Endothelial cell of hepatic sinusoid (primary cell): ENCODE data around the gene UBE2E1.
"Not testable (repeated sequence)": the region's sequence is repeated elsewhere in the genome, so short reads cannot be mapped to it uniquely, and the experiment has no call there.

ENCODE experiments used
- in situ Hi-C: cut with HindIII; loops from 2 replicates; pipeline ENCODE4 v1.10.0; 2017; ENCODE audit warnings: low sequenced_read_pairs

UBE2E1 gene

DNA sequence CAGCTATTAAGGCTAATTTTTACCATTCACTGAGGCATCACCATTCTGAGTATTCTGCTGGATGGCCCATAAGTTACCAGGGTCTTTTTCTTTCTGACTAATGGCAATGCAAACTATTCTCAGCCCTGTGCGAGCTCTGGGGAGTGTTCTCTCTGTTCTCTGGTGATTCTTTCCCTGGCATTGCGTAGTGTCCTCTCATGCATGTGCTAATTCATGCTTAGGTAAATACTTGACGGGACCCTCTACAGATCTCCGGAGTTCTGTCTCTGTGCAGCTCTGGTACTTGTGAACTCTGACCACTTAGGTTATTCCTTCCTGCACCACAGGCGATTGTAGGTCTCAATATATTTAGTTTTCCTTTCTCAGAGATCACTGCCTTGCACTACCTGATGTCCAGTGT is 34.8 kb downstream of the UBE2E1 start:
- in situ Hi-C loops: no loop called here

DNA sequence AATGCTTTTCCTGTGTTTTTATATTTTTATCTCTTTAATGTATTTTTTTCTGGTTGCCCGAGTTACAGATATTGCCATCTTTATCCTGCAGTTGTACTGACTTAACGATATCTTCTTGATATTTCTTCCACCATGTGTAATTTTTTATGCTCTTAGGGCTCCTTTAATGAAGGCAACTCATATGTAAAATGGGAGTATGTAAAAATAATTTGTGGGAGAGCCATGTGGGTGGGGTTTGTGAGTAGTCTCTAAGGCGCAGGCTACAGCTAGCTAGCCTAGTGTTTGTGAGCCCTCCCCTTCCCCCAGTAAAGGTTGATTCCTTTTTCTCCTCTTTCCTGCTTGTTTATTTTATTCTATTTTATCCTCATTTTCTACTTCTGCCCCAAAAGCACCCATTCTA is 38.1 kb downstream of the UBE2E1 start:
- in situ Hi-C loops: no loop called here

DNA sequence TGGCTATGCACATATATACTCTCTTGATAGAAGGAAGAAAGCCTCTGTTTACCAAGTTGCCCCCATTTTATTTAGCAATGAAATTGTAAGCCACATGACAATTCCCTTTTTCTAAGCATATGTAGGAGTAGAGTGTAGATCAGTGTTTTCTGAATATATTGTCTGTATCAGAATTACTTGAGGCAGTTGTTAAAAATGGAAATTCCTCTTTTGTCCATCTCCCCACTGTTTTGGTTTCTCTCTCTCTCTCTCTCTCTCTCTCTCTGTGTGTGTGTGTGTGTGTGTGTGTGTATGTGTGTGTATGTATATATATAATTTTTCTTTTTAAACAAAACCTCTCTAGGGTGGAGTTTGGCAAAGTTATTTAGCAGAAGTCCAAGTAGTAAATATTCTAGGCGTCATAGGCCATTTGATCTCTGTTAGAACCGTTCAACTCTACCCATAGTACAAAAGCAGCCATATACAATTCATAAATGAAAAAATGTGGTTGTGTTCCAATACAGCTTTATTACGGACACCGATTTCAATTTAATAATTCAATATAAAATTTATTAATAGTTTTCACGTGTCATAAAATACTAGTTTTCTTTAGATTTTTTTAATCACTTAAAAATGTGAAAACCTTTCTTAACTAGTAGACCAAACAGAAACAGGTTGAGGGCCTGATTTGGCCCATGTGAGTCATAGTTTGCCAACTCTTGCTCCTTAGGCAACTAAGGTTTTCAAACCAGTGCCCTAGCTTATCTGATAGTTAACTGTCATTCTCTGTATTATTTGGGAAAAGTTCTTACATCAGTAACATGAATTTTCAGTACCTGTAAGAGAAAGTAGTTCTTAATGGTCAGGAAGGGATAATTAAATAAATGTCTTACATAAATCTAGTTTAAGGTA is 39.8 kb downstream of the UBE2E1 start:
- in situ Hi-C loops: no loop called here

DNA sequence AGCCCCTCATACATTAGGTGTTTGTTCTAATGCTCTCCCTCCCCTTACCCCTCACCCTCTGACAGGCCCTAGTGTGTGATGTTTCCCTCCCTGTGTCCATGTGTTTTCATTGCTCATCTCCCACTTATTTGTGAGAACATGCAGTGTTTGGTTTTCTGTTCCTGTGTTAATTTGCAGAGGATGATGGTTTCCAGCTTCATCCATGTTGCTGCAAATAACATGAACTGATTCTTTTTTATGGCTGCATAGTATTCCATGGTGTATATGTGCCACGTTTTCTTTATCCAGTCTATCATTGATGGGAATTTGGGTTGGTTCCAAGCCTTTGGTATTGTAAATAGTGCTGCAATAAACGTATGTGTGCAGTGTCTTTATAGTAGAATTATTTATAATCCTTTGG is 43.7 kb downstream of the UBE2E1 start:
- in situ Hi-C loops: not testable (repeated sequence)

DNA sequence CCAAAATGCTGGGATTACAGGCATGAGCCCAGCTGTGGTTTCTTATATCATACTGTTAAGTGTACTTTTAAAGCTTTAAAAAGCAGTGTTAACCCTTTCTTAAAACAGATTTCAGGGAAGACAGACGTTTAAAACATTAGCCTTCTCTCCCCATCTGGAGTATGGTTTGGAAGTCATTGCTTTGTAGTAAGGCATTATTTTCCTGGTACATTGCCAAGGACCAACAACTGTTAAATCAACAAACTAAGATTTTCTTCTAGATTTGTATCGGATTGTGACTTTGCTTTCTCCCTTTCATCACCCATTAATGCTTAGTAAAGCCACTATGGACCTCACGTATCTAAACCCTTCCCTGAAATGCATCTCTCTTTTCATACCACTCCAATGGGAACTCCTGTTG is 50.5 kb downstream of the UBE2E1 start:
- in situ Hi-C loops: no loop called here

DNA sequence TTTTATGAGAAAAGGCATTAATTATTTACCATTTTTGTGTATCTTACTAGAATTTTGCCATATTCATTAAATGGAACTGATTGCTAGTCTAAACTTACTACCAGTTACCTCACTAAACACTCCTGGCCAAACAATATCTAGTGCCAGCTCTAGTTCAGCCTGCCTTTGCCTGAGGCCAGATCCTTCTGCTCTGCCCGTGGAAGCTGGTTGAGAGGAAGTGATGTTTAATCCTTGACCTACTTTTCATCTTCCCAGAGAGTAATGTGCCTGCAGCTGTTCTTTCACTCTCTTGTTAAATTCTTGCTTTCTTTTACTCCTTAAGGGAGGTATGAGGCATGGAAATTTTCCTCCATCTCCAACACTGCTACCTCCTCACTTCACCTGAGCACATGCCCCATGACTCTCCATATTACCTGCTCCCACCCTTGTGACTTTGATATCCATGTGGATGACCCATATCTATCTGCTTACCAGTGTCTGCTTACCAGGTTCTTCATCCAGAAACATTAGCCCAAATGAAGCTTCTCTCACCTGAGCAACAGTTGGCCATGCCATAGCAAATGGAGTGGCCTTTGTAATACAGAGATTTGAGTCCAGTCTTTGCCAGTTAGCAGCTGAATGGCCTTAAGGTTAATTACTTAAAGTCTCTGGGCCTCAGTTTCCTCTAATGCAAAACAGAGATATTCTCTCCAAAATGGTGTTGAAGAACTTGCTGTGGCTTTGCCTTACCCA is 53.4 kb downstream of the UBE2E1 start:
- in situ Hi-C loops: no loop called here

DNA sequence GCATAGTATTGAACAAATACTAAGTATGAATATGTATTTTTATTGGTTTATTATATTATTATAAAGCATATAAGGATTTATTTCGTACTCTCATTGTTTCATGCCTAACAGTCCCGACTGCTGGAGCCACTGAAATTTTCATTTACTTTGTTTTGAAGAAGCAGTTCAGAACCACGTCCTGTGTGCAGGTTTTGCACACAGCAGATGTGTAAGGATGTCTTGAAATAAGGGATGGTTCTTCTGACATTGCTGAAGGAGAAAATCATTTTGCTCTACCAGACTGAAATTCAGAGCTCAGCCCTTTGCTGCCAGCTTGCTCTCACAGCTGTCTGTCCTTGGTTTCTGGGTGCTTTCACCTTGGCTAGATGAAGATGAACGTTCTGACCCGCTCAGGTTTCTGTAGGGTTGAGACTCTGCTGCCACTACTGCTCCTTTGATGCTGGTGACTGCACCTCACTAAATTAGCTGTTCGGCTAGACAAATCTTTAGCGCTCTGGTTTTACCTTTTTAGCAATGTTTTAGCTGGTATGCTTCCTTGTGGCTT is 54.2 kb downstream of the UBE2E1 start:
- in situ Hi-C loops: no loop called here

DNA sequence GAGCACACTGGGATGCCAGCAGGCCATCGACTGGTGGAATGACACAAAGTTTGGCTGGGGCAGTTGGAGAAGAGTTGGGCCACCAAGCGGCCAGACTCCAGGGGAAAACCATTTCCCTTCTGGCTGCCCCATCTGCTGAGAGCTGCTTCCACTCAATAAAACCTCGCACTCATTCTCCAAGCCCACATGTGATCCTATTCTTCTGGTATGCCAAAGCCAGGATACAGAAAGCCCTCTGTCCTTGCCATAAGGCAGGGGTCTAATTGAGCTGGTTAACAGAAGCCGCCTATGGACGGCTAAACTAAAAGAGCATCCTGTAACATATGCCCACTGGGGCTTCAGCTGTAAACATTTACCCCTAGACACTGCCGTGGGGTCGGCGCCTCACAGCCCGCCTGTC is 55.9 kb downstream of the UBE2E1 start:
- in situ Hi-C loops: no loop called here

DNA sequence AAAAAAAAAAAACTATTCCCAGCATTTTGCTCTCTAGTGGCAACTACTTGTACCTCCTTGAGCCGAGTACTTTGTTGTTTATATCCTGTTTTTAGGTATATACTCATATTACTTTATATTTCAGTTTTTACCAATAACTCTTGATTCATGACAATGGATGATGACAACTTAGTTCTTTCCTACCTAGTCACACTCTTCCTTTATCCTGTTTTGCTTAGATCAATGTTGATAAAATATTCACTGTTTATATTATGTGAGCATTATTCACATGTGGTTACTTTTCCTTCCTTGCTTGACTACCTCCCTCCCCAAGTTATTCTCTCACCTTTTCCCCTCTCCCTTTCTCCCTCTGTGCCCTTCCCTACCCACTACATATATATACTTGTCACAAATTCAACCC is 57.3 kb downstream of the UBE2E1 start:
- in situ Hi-C loops: no loop called here

DNA sequence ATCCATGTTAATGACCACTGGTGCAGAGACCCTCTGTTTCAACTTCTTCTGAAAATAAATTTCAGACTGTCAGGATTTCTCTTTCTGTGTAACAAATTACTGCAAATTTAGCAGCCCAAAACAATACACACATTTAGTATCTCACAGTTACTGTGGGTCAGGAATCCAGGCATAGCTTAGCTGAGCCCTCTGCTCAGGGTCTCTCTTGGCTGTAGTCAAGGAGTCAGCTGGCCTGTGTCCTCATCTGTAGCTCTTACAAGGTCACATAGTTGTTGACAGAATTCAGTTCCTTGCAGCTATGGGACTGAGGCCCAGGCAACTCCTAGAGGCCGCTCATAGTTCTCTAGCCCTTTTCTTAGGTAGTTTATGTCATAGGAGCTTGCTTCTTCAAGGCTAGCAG is 59.2 kb downstream of the UBE2E1 start:
- in situ Hi-C loops: loop anchor here (5.0 kb wide), 1 partner anchor 87 kb away; no protein-coding TSS in a partner anchor

DNA sequence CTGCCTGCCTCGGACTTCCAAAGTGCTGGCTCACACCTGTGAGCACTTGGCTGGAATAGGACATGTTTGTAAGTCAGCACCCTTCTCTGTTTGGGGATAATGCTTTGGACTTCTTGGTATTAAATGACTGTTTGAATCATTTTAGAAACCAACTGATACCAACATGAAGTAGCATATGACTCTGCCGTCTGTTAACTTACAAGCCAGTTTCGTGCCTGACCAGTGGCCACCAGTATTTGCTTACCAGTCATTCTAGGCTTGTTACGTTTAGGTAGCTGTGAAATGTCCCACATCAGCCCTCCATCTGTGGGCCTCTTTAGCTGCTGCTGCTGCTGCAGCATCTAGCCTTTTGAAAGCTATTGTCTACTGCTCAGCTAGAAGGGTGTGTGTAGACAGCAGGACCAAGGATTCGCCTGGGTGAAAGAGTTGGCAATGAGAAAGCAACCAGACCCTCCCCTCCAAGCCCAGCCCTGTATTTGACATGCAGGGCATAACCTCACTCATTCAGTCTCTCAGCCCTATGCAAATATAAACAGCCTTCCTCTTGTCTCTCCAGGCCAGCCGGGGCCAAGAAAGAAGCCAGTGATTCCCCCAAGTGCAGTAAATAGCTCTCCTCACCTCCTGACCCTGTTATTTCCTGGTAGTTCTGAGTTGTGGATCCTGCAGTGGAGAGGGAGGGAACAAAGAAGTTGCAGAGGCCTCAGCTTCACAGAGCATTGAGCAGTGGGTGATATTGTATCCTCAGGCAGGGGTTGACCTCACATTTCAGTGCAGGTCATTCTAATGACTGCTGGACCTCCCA is 60.0 kb downstream of the UBE2E1 start:
- in situ Hi-C loops: loop anchor here (5.0 kb wide), 1 partner anchor 87 kb away; no protein-coding TSS in a partner anchor

DNA sequence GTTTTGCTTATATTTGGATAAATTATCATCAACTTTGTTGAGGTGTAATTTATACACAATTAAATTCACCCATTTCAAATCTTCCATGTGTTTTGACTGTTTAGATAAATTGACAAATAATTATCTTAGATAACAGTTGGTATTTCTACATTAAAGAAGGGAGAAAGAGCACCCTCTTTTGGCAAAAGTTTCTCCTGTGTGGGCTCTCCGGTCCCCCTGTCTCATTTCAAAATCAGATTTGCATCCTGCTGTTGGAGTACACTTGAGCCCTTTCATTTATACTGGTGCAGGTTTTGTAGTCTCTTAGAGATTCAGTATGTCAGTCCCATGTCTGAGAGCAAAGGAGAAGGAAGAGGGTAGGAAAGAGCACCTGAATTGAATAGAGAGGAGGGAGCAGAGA is 61.6 kb downstream of the UBE2E1 start:
- in situ Hi-C loops: loop anchor here (5.0 kb wide), 1 partner anchor 85 kb away; no protein-coding TSS in a partner anchor

DNA sequence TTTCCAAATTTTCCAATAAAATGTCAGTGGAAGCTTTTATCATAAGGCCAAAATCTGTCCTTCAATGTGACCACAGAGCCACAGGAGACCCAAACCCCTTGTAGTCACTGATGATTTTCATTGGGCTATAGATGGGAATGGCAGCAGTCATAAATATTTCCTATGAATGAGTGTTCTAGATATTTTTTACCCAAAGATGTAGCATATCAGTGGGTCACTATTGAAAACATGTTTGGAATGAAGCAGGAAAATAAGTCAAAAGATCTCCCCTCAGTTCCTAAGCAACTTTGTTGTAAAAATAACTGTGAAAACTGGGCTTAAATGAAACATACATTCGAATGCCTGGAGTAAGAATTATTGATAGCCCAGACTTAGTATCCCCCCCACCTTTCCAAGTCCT is 62.1 kb downstream of the UBE2E1 start:
- in situ Hi-C loops: loop anchor here (5.0 kb wide), 1 partner anchor 84 kb away; no protein-coding TSS in a partner anchor

DNA sequence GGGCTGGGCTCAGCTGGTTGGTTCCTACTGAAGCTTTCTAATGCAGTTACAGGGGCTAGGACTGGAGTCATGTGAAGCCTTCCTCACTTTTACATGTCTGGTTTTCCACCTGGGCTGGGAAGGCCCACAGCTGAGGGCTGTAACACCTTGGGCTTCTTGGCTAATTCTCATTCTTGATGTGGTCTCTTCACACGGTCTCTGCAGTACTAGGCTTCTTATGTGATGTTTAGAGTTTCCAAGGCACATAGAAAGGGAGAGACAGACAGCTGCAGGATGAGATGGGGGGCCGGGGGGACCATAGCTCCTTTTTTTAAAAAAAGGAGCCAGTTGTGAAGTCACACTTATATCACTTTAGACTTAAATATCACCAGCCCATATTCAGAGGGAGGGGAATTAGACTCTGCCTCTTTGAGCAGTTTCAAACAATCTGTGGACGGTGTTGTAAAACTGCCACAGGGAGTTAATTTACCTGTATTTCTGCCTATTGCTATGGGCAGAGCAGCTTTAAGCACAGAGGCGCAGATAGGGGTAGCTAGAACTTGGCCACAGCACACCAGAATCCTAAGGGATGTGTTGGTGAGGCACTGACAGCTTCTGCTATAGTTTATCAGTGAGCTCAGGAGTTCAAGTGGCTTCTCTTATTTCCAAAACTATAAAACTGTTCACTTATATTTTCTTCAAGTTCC is 64.4 kb downstream of the UBE2E1 start:
- in situ Hi-C loops: loop anchor here (5.0 kb wide), 1 partner anchor 82 kb away; no protein-coding TSS in a partner anchor

DNA sequence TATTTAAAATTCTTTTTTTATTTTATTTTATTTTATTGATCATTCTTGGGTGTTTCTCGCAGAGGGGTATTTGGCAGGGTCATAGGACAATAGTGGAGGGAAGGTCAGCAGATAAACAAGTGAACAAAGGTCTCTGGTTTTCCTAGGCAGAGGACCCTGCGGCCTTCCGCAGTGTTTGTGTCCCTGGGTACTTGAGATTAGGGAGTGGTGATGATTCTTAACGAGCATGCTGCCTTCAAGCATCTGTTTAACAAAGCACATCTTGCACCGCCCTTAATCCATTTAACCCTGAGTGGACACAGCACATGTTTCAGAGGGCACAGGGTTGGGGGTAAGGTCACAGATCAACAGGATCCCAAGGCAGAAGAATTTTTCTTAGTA is 64.9 kb downstream of the UBE2E1 start:
- in situ Hi-C loops: not testable (repeated sequence)

DNA sequence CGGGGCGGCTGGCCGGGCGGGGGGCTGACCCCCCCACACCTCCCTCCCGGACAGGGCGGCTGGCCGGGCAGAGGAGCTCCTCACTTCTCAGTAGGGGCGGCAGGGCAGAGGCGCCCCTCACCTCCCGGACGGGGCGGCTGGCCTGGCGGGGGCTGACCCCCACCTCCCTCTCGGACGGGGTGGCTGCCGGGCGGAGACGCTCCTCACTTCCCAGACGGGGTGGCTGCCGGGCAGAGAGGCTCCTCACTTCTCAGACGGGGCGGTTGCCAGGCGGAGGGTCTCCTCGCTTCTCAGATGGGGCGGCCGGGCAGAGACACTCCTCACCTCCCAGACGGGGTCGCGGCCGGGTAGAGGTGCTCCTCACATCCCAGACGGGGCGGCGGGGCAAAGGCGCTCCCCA is 65.6 kb downstream of the UBE2E1 start:
- in situ Hi-C loops: not testable (repeated sequence)

DNA sequence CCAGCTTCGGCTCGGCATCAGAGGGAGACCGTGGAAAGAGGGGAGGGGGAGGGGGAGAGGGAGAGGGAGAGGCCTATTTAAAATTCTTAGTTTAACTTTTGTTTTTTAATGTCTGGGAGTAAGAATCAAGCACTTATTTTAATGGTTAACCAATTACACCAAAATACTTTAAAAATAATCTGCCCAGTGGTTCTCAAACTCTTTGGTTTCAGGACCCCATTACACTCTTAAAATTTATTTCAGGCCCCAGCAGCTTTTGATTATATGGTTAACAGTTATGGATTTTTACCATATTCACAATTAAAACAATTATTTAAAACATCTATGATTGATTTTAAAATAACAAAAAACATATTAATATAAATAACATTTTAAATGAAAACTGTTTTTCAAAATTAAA is 66.6 kb downstream of the UBE2E1 start:
- in situ Hi-C loops: no loop called here

DNA sequence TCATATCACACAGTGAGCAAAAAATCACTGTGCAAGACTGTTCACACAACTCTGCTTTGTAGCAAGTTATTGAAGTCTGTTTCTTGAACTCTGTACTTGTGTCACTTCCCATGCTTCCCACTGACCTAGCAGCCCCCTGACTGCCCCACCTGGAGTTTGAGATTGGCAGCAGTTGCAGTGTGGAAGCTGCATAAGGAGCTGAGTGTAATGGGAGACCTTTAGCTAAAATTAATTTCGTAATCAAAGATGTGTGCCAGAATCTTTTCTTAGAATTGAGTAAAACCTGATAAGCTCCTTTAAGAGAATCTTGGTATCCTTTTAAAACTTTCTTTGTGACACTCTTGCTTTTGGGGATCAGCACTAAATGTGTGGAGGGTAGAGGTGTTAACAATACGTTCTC is 68.2 kb downstream of the UBE2E1 start:
- in situ Hi-C loops: no loop called here

DNA sequence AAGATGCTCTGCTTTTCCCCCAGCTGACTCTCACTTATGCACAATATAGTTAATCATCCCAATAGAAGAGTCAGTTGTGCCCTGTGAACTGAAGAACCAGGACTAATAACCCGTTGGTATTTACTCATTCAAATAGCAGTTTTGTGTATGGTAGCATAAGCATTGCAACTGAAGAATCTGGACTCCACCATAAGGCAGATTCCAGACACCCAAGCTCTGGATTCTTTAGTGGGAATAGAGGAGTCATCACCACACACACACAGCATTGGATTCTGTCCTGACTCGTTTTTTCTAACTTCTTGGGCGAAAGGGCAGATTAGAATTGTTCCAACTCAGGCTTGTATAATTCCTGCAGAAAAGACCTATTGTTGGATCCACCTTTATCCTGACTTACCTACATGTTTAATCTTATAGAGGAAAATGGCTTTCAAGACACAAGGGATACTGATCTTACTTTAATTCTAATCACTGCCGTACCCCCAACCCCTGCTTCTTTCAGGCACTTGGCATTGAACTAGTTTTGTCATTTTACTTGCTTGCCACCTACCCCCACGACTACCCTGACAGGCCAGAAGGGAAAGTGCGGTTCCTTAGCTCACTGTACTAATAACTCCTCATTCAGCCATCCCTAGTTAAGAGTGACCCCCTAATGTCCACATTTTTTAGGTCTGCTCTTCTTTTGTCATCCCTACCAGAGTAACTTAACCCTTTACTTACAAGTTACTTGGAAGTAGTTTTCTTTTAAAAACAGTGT is 68.8 kb downstream of the UBE2E1 start:
- in situ Hi-C loops: no loop called here
